ENCODE results near the gene MGAT4B.

Gene MGAT4B

DNA sequence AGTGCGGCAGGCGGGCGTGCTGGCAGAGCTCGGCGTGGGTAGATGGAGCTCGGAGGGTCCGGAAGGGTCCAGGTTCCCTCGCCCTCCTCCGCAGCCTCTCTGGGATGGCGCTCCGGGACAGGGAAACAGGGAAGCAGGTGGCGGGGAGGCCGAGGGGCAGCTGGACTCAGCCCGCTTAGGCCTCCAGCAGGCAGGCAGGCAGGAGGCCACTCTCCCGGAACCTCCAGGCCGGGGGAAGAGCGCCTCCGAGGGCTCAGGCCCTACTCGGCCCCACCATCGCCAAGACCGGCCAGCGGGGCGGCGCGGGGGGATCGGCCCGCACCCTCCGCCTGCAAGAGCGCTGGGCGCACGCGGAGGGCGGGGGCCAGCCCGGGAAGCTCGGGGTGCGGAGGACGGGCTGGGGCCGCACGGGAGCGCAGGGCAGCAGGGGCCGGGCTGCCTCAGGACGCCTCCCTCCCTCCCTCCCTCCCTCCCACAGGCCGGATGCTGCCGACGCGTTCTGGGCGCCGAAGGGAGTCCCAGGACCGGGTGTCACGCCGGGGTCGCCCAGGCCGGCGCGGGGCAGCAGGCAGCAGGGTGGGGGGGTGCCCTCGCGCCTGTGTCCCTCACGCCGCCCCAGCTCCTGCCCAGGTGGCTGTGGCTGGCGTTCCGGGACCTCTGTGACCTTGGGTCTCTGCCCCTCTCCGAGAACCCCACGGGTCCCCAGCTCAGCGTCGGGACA lies 977 bp downstream of the MGAT4B start:
- DNase-seq, result no peak

DNA sequence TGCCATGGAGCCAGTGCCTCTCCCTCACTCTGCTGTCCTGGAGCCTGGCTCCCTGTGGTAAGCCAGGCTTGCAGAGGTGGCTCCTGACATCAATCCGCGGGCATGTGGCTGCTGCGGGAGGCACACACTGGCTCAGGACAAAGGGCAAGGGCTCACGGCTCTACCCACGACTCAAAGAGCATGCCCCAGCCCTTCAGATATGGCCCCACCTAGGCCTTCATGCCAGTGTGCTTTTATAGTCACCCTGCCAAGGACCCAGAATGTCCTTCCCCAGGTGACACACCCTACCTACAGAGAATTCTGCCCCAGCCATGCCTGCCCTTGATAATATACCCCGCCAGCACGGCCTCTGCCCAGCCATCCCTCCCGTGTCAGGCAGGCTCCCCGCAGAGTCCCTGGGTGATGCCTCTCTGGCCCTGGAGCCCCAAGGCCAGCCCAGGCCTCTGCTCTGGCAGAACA lies 1.6 kb downstream of the MGAT4B start:
- peak; percentile 63 for DNase-seq

DNA sequence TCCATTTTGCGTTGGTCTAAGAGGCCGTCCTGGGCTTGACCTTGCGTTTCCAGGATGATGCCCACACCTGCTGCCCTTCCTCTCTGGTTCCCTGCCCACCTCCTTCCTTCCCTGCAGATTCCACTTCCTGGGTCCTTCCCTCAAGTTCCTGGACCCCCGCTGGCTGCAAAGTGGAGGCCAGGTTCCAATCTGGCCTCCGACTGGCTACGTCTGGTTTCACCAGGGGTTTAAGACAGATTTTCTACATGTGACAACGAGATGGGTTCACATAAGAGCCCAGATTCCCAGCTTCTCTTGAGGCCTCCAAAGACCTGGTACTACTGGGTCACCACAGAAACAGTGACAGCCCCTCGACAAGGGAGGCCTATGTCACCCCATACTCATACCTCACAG lies 2.1 kb downstream of the MGAT4B start:
- DNase-seq, result no peak

DNA sequence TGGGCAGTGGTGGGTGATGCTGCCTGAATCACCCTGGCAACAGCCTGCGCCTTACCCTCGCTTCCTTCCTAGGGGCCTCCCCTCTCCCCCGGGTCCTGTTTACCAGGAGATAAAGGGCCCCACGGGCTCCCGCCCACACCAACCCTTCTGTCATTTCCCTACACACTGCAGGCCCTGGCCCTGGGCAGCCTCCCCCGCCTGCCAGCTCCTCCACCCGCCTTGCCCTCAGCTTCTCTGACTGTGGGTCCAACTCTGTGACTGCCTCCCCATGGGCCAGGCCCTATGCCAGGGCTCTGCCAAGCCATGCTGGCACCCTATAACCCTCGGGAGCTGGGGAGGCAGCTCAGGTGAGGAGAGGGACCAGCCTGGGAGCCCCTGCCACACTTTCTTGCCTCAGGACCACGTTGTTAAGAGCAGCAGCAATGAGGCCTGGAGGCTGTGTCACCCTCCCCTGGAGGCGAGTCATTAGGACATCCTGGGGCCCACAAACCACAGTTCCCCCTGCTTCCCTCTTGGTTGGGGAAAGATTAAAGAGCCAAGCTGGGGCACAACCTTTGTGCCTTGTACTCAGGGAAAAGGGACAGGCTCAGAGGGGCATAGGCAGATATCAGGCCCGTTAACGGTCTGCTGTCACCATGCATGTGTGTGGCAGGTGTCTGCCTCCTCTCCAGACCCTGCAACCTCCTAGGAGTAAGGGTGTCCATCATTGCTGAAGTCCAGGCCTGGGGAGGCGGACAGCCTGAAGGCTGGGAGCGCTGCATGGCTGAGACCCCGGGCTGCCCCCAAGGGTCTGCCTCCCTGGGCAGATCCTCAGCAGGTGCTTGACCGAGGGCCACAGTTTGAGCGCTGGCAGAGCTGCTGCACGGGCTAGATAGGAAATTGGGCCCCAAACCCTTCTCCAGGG lies 2.8 kb downstream of the MGAT4B start:
- peak; percentile 80 for DNase-seq

DNA sequence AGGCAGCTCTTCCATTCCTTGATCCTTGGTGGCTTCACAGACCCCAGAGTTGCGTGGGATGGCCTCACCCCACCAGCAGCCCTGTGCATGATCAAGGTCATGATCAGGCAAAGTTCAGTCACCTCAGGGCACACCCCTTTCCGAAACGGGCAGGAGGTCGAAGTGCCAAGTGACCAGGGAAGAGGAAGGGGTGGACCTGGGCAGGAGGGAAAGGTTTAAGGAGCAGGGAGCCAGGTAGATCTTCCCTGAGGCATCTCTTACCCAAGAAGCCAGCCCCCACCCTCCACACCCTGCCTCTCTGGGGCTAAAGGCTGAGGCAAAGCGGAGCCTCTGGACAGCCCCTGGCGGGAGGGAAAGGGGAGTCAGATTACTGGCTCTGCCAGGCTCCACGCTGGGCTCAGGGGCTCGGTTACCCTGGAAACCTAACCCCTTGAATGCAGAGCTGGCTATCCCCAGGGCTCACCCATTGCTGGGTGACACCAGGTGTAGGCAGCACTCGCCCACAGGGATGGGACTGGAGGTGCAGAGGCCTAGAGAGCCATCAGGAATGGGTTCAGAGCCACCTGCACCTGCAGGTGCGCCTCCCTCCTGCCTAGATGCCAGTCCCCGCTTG lies 3.6 kb downstream of the MGAT4B start:
- no peak for DNase-seq

DNA sequence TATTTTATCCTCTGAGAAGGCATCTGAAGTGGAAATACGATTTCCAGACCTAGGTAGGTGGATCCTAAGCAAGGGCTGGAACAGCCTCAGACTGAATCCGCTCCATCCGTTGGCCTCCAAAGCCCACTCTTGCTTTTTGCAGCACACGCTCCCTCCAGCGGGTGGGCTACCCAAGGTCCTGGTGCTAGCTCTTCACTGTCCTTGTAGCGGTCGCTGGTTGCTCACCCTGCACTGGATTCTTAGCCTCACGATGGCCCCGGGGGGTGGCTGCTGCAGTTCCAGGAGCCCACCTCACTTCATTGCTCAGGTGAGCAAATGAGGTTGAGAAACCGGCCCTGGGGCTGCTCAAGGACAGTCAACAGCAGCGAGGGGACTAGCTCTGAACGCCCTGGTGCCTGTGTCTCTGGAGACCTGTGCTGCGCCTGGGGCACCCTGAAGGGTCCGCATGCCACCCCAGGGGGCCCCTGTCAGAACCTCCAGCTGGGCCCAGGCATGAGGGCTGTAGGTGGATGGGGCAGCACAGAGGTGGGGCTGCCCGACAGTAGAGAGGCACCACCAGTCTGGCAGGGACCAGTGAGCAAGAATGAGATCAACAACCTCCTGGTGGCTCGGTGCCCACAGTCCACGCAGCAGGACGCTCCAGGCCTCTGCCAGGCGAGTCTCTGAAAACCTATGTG lies 4.3 kb downstream of the MGAT4B start:
- DNase-seq, result peak; percentile 60

DNA sequence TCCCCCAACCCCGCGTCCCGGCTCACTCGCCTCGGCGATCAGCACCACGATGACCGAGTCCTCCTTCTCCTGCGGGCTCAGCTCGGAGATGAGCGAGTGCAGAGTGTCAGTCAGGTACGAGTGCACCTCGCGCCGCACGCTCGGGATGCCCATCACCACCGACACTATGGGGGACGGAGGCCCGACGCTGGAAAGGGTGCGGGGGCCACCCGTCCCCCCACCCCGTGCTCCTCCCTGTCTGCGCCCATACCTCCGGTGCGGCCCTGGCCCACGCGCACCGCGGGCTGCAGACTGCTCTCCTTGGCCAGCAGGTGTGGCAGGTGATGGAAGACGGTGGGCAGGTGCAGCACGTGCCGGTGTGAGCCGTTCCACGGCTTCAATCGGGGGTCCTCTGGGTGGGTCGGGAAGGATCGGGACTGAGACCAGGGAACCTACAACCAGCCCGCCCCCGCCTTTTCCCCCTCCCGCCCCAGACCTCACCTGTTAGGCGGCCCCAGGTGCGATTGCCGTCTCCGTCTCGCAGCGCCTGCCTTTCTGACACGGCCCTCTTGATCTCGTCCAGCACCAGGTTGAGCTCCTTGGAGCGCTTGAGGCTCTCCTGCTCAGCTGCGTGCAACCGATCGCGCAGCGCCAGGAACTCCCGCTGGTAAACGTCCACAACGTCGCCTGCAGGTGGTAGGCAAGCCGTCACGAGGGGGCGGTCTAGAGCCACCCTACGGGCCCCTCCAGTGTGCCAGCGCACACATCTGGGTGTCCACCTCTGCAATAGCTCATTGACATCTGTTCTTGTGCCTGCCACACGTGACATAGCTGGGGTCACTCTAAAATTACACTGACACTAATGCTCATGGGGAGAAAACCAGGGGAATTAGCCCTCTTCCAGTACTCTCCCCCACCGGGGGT lies 5.1 kb downstream of the MGAT4B start:
- peak; percentile 94 for DNase-seq

DNA sequence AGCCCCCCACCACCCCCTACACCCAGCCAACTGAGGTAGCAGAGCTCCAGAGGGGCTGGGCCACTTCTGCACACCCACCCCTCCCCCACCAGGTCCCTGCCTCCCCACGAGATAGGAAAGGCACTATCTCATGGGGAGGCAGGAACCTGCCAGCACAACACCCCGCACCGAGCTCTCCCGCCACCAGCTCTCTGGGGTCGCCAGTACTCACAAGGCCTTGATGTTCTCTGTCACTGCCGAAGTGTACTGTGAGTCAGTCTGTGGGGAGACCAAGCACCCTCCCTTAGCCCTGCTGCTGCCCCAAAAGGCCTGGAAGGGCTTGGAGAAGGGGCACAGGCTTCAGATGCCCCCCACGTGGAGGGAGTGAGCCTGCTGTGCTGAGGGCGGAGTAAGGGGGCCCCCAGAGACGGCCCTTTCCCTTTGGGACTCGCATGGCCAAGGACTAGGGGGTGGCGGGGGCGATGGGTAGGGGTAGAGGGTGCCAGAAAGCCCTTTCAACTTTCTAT lies 5.9 kb downstream of the MGAT4B start:
- DNase-seq, result peak; percentile 58

DNA sequence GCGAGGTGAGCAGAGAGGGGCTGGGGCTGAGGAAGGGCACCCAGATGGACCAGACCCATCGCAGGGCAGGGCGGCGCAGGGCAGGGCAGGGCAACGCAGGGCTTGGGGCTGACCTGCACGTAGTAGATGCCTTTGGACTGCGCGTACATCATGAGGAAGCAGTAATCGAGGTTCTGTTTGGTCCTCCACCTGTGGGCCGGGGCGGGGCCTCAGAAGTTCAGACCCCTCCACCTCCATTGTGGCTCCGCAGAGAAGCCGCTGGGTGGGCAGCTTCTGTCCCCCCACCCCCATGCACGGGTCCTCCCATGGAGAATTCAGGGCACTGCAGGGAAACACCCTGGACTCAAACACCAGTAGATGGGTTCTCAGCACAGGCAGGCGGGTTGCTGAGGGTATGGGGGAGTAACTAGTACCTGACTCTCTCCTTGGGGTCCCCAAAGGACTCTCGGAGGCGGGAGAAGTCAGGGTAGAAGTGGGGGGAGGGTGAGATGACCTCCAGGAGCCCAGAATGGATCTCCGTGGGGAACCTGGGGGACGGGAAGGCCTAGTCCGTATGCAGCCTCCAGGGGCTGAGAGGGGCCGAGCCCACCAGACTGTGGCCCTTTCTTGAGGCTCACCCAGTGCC lies 6.5 kb downstream of the MGAT4B start:
- no peak for DNase-seq

DNA sequence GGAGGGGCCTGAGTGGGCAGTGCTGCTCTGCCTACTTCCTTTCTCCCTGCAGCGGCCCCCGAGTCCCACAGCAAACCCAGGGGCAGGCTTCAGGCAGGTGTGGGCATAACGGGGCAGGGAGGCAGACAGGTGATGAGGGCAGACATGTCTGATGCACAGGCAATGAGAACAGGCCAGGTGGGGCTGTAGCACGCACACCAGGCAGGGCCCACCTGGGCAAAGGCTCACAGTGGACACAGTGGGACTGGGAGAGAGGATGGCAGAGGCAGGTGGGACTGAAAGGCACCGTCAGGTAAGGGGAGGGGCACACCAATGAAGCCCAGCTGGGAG lies 7.1 kb downstream of the MGAT4B start:
- DNase-seq, result no peak

DNA sequence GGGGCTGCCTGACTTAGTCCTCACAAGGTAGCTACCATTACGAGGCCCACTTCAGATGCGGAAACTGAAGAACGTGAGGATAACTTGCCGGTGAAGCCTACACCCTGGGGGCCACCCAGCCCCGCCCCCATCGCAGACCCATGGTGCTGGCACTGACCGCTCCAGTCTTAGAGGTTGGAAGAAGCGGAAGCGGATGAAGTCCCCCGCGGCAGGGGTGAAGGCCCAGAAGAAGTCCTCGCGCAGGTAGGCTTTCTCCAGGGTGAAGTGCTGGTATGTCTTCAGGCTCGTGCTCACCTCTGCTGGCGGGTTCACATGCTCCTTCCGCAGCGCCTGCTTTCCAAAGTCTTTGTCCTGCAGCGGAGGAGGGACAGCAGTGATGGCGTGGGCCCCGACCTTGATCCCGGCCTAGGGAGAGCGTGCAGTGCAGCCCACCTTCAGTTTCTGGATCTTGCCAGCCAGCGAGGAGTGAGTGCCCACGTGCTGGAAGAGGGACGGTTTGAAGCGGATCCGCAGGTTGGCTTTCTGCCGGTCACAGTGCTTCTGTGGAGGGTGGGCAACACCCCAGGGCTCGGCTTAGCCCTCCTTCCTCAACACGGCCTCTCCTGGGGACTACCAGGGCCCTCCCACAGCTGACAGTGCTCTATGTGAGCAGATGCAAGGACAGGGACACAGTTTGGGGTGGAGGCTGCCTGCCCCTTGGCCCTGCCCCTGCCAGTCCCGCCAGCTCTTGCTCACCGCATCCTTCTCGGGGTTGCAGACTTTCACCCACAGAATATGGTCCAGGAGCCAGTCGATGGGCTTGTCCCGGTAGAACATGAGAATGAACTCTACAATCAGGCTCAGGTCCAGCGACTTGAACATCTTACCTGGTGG lies 7.7 kb downstream of the MGAT4B start:
- no peak for DNase-seq

DNA sequence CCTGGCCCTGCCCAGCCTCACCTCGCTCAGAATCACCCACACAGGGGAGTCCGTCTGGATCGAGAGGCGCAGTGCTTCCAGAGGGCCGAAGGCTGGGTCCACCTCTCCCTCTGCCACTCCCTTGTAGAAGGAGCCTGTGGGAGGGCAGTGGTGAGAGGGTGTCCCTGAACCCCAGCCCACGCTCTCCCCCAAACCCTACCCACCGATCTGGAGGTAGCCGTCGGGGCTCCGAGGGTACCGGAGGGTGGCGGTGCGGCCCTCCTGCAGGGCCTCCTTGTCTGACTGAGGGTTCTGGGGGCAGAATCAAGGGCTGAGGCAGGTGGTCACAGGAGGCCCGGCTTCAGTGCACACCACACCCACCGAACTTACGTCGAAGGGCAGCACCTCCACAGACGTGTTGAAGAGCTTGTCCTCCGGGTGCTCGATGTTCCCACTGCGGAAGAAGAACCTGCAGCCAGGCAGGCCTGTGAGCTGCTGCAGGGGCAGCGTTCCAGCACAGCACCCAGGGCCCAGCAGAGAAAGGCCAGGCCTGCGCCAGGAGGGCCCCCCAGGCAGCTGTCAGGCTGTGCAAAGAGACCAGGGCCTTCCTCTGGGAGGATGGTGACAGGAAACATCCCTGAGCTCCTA lies 8.4 kb downstream of the MGAT4B start:
- DNase-seq, result no peak

DNA sequence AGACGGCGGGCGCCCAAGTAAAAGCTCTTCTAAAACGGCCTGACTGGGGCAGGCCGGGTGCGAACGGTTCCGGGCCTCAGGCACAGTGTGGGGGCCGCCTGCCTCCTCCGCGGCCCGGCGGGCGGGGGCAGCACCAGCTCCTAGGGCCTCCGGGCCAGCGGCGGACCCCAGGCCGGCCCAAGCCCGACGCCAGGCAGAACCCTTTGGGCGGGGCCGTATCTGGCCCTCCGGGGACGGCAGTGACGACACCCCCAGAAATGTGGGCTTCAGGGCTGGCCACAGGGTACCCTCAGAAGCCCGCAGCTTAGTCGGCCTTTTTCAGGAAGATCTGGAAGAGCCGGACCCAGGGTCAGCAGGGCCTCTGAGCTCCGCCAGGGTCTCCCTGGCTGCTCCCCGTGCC lies 8.9 kb downstream of the MGAT4B start:
- DNase-seq, result no peak

DNA sequence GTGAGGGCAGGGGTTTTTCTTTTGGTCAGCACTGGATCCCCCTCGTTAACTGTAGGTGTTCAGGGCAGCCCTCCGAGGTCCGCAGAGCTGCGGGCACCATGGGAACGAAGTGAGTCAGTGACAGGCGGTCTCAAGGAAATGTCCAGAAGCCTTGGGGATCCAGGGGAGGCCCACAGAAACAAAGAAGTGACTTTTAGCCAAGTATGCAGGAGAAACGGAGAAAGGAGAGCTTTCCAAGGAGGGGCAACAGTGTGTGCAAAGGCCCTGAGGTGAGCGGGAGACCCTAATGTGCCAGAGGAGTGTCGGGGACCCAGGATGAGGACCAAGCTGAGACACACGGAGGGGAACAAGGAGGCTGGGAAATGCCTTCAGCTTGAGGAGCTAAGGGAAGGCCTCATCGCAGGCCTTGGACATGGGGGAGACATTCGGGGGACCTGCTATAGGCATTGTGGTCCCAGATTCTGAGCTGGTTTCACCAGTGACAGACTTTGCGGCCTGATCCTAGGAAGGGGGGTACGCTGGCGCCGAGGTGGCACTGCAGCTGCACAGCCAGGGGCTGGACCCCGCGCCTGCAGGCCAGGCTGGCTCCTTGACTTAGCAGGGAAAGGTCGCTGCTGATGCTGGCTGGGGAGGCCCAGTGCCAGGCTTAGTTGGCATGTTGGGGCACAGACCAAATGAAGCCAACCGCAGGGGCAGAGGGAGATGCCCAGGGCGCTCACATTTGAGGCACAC lies 9.6 kb downstream of the MGAT4B start:
- DNase-seq, result no peak

DNA sequence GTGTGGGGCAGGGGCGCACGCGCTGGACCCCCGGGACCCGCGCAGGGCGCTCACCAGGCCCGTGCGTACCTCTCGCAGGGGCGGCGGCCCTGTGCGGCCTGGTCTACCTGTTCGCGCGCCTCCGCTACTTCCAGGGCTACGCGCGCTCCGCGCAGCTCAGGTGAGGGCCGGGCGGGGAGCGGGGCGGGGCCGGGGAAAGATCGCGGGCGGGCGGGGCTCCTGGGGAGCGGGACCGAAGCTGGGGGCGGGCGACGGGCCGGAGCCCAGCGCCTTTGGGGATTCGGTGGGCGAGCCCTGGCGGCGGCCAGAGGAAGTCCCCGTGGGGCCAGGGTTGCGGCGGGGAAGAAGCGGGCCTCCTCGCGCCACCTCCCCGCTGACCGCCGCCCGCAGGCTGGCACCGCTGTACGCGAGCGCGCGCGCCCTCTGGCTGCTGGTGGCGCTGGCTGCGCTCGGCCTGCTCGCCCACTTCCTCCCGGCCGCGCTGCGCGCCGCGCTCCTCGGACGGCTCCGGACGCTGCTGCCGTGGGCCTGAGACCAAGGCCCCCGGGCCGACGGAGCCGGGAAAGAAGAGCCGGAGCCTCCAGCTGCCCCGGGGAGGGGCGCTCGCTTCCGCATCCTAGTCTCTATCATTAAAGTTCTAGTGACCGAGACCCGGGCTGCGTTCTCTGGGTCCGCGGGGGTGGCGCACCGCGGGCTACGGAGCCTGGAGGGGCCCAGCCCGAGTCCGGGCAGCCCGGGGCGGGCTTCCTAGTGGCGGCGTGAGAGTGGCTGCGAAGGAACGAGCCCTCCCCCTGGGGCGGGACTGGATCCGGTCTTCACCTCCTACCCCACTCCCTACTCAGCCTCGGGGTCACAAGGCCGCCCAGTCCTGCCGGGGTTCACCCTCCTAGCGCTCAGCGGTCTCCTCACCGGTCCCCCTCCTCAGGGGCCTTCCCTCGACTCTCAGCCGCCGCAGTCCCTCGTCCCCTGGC lies 10.5 kb downstream of the MGAT4B start:
- peak; percentile 88 for DNase-seq

DNA sequence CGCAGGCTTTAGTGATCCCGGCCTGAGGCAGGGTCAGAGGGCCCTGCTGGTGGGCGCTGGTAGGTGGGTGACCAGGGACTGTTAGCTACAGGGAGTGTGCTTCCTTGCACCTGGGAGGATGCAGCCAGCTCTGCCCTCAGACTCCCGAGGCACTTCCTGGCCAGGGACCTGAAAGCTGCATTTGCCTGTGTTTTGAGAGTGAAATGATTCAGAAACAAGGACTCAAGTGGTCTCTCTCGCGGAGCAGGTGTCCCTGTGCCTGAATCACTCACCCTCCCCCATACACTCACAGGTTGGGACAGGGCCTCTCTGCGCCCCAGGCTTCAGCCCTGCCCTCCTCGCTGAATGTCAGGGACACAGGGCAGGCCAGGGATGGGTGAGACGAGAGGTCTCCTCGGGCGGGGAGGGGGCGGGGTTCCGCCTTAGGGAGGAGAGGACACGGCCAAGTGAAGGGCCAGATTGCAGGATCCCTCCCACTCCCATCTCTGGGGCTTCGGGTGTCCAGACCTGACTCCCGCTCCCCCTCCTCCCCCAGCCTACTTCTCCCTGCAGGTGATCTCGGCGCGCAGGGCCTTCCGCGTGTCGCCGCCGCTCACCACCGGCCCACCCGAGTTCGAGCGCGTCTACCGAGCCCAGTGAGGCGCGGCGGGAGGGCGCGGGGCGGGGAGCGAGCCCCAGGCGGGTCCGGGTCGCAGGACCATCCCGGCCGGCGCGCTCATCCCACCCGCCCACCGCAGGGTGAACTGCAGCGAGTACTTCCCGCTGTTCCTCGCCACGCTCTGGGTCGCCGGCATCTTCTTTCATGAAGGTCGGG lies 11.4 kb downstream of the MGAT4B start:
- DNase-seq, result no peak

DNA sequence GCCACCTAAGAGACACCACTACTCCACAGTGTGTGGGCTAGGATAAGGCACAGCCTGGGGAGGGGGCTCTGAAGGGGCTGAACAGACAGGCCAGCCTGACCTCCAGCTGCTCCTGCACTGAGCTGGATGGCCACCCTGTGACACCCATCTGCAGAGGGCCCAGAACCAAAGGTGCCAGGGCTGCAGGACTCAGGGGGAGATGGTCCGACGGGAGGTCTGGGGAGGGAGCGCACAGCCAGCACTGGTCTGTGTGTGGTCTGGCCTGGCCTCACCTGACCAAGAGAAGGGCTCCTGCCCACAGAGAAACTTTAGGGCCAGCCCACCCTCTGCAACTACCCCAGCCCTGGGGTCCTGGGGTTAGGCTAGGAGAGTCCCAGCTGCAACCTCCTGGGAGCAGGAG lies 12.1 kb downstream of the MGAT4B start:
- no peak for DNase-seq
